Suppressor macrophage treated with lipopolysaccharide for 4 hours (primary cell): Measurements from ENCODE around the gene HOXD13.
A peak's percentile ranks its signal among the peaks of the same experiment; 100 is the strongest.

Experiments
- DNase-seq: peaks from one replicate; pipeline ENCODE4 v3.0.0-alpha.2; 2020

HOXD13 gene

DNA sequence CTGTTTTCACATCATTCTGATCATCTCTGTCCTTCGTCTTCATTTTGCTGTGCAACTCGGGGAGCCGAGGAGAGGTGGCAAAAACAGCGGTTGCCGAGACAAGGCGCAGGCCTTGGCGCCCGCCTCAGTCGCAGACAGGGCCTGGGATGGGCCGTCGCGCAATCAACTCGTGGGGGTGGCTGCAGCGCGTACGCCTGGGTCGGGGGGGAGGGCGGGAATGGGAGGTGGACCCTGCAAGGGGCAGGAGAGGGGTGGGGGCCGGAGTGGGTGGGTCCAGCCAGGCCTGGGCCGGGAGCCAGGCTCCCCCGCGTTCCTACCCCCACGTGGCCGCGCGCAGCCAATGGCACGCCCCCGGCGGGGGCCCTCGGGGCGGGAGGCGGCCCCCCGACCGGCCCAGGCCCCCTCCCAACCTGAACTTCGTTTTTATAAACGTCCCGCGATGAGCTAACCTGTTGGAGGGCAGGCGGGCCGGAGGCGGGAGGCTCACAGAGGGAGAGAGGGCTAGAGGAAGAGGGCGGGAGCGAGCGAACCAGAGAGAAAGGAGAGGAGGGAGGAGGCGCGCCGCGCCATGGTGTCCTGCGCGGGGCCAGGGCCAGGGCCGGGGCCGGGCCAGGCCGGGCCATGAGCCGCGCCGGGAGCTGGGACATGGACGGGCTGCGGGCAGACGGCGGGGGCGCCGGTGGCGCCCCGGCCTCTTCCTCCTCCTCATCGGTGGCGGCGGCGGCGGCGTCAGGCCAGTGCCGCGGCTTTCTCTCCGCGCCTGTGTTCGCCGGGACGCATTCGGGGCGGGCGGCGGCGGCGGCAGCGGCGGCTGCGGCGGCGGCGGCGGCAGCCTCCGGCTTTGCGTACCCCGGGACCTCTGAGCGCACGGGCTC, at the start of gene HOXD13:
Gene HOXD13 (plus strand): TSS at position 452 of the 875 bp plus-strand sequence. CDS start 170 bp downstream, at position 622.
- DNase-seq, result no peak

- no peak for DNase-seq
These were observed 36.1 kb upstream of the HOXD13 start for GRCh38 chr2:176056406-176056805.

DNA sequence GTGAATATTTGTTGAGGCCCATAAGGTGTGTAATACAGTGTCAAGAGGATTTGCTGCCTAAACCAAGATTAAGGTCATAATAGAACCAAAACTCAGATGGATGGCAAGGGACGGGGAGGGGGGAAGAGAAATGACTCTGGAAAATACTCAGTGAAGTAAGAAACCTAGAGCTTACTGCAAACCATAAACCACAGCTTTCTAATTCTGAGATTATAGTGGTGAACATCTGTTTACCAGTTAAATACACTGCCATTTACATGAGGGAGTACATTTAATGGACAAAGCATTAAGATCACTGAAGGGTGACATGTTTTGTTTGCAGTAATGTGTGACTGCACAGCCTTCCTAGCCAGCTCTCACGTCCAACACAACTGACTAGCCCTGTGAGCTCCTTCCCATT, 28.6 kb upstream of the HOXD13 start:
- no peak for DNase-seq

DNA sequence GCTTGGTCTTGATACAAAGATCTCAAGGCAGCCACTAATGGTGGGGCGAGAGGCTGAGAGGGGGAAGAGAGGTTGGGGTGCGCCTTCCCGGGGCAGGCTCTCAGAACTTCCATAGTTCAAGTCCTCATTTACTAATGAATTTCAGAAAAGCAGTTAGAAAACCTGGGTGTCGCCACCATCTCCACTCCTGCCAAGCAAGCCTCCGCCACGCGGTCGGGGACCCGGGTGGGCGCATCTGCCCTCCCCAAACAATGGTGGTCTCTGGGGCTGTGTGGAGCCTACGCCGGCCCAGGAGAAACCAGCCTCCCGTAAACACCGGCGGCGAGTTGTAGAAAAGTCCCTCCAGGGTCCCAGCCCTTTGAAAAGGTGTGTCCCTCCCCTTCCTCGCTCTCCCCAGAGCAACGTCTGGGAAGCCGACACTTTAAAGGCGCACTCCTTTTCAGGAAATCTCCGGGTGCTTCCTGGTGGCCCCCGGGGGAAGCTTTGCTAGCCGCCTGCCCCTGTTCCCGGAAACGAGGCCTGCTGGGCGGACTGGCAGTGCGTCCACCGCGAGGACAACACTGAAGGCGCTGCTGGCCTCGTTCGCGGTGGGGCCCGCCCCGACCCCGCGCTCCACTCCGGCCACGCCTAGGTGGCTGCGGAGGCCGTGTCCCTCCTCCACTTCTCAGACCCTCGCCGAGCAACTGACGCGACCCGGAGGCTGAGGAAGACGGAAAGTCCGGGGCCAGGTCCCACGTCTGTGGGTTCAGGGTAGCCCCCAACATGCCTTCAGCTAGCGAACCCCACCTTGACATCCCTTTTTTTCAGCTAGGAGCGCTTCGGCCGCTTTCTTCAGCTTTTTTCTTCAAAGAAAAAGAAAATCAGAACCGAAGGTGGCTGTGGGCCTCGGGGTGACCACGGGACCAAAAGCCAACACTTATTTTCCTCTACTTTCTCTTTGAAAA, 25.6 kb upstream of the HOXD13 start:
- DNase-seq, result no peak

DNA sequence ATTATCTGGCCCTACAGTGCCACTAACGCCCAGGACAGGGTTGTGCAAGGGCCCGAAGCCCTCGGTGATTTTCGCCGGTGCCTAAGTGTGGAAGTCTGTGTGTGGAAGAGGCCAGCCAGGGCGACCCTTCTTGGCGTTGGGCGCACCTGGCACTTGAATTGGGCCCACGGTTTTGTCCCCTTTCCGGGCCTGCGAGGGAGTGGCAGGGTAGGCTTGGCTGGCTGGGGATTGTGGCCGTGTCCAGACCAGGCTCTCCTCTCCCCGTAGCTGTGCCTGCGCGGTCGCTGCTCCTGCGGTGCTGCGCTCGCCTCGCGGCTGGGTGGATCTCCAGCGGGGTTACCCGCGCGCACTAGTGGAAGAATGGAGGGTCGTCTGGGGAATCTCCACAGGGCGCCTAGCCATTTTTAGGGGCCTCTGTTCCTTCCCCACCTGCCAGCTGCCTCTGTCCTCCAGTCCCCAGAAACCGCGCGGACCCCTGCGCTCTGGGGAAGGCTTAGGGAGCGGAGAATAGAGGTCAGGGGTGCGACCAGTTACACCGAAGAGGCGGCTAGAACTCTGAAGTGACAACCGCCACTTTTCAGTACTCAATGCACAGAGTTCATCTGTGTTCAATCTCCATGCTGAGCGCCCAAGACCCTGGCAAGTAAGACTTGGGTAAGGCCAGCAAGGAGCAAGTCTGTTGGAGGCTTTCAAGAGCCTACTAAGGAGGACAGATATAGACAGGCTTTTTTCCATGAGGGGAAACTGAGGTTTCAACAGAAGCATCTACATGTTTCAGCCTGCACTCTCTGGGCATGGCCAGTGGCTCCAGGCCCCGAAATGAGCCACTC, 24.7 kb upstream of the HOXD13 start:
- DNase-seq, result no peak

- no peak for DNase-seq
These were observed 24.1 kb upstream of the HOXD13 start for GRCh38 chr2:176068419-176068832.

DNA sequence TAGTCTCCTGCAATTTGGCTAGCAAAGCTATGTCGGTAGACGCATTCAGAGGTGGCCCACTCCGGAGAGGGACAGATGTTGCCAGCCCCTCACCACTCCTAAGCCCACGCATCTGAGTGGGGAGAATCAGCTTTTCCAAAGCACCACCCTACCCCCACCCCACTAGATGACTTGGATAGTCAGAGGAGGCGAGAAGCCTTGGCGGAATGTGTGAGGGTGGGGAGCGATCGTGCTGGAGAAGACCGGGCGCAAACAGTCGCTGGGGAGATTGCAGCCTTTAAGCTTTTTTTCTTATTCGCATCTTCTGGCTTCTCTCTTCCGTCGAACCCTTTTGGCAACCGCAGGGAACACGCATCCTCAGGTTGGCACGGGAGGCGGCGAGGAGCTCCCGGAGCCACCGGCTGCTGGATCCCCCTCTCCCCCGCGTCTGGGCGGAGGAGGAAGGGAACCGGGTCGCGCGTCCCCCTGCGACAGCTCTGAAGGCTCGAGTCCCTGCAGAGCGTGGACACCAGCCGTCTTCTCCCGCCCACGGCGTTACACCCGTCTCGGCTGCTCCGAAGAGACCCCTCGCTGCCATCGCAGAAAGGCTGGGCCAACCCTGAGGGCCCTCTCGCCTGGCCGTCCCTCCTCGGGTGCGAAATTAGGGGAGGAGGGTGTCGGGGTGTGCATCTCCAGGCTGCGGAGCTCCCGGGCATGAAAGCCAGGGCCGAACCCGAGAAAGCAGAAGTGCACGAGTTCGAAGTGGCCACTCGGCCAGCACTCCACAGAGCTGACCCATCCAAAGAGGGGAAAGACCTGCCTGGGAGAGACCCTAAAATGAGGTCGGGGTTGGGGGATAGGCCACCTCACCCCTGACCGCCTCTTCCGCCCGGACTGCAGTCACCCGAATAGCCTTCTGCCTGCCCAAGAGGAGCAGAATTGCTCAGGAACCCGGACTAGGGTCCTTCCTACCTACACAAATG, 20.9 kb upstream of the HOXD13 start:
- DNase-seq, result no peak

DNA sequence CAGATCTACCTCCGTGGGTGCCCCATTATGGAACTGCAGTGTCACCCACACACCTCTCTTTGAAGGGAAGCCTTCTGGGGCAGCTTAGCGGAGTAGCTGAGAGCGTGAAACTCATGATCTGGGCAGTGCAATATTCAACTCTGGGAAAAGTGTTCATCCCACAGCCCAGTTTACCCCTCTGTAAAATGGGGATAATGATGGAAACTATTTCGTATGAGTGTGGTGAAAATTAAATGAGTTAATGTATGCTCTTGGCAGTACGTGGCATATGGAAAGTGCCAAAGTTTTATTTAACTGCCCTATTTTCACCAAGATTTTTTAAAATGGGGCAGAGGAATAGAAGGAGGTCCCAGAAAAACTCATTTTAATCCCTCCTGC, 20.2 kb upstream of the HOXD13 start:
- no peak for DNase-seq

- DNase-seq, result no peak
These were observed 19.3 kb upstream of the HOXD13 start for GRCh38 chr2:176072951-176073904.

- DNase-seq, result no peak
These were observed 17.5 kb upstream of the HOXD13 start for GRCh38 chr2:176074919-176075425.

DNA sequence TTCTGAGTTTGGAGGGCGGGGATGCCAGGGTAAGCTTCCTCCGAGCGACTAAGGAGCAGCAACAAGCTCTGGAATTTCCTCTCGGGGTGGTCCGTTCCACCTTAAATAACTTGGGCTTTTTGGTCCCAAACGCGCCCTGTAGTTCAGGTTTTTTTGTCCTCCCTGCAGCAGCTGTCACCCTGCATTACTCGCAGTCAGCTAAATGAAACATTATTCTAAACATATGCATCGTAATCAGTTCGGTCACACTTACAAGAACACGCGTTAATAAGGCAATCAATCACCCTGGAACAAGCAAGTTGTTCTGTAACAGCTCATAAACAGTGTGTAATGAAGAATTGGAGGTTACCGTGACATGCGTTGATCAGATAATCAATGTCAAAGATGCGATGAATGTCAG, 17.0 kb upstream of the HOXD13 start:
- DNase-seq, result no peak

DNA sequence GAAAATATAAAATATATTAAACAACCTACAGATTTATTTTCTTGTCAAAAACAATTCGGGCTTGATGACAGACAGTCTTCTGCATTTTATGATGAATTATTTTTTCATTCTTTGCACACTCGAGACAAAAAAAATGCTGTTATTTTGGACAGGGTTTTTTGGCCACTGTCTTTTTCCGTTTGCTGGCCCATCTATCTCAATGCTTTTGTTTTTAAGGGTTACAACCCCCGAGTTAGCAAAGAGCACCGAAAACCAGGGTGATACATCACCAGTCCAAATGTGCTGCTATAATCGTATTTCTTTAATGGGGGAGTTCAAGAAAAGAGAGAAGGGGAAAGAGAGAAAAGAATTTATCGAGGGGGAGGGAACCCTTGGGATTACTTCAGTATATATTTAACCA, 16.5 kb upstream of the HOXD13 start:
- no peak for DNase-seq

DNA sequence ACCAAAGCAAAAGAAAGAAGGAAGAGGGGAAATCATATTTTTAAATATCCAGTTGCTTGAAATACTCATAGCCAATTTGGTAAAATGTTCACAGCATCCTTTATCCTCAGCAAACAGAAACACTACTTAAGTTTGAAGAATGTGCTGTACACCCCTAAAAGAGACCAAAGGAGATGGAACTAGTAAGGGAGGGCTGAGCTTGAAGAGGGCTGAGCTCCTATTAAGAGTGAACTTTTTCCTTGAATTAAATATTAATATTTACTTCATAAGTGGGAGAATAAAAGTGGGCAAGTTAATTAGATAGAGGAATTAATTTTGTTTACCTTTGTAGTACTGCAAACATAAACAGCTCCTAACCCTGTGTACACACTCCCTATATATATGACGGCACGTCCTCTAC, 15.7 kb upstream of the HOXD13 start:
- no peak for DNase-seq

DNA sequence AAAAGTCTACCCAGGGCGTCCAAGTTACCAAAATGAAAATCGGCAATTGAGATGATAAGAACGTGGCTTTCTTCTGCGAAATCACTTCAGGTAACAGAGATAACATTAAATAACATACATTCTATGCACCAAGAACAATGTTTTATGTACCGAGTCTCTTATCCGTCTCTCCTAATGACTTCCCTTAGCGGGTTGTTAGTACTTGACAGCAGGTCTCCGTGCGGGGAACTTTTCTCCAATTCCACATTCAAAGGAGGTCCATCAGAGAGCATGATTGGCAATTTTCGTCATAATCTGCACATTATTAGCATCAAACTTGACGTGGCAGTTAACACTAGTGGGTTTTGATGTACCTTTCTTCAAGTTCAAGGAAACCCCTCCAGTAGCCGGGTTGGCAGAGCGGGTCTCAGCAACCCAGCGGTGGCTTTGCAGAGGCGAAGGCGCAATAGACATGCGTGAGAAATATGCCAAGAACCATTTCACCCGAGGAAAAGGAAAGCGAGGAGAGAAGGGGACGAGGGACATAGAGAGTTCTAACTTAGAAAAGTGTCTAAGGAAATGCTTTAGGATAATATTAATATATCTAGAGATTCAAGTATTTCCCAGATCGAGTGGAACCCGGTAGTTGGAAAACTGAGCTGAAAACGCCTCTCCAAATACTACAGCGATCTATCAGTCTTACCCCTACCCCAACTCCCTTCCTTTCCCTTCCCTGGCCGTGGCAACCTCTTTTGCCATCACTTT, 13.8 kb upstream of the HOXD13 start:
- no peak for DNase-seq

DNA sequence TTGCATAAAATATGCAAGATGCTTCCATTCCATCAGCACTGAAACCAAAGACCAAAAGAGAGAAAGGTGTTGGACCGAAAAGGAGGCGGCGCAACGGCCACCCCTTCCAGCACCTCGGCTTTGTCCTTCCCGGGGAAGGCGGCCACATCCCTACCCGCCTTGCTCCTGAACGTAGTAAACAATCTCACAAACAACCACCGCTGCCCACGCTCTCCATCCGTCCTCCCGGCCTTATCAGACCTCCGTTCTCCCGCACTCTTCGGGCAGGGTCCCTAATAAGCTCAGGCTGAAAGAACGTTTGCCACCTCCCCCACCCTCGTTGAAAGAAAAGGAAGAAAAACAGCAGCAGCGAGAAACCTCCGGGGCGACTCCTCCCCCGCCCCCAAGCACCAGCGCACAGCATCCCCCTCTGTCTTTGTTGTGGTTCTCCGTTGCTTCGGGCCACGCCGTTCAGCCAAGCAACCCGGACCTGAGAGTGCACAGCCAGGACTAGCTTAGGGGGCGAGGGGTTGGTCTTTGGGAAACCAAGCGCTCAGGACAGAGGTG, 13.2 kb upstream of the HOXD13 start:
- DNase-seq, result no peak

DNA sequence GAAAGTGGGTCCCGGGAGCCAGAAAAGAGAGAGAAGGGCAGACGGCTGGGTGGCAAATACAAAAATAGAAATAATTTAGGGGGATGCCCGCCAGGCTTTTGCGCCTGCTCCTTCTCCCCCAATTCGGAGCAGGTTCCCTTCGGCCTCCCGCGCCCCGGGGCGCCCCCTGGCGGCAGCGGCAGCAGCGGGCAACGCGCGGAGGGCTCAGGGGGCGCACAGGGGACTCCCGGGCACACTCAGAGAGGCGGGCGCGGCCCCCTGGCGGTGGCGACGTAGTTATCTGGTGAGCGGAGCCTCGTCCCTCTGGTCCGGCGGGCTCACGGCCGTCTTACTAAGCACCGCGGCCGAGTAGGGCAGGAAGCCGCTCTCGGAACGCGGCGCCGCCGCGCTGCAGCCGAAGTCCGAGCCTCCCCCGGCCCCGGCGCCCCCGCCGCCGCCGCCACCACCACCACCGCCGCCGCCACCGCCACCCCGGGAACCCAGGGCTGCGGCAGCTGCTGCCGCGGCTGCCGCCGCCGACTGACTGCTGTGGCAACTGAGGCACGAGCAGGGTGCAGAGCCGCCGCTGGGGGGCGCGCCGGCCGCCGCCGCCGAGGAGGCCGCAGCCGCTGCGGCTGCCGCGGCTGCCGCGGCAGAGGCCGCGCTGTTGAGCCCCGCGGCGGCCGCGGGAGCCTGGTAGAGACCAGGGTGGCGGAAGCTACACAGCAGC, 12.5 kb upstream of the HOXD13 start:
- DNase-seq, result peak; percentile 52

GRCh38 chr2:176080540-176081375, 11.8 kb upstream of the HOXD13 start:
- DNase-seq, result no peak
